GM12873 (cell line): Measurements from ENCODE around the gene SESN1.

ENCODE experiments used
- TF ChIP-seq, protein P1 (sequence below): IDR thresholded peaks from 2 replicates; pipeline ENCODE4 v1.5.1; 2012; ENCODE audit warnings: low read depth, mild to moderate bottlenecking, moderate library complexity, low read length, control low read depth; ENCODE audit not compliant: insufficient read depth; ENCODE audit errors: missing control alignments

Gene SESN1

DNA sequence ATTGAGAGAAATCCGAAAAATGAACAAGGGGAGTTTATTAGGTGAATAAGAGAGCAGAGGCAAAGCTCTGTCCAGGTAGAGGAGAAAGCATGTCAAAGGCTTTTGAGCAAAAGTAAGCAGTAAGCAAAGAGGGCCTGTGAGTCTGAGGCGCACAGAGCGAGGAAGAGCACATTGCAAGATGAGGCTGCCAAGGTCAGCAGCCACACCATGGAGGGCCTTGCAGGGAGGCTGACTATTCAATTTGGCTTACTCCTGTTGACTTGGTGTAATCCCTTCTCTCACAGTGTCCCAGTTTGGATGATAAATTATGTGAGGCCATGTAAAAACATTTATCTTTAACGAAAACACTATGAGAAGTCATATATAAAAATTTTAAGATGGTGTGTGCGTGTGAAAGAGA lies 32.4 kb downstream of the SESN1 start:
- TF ChIP-seq, protein P1, sequence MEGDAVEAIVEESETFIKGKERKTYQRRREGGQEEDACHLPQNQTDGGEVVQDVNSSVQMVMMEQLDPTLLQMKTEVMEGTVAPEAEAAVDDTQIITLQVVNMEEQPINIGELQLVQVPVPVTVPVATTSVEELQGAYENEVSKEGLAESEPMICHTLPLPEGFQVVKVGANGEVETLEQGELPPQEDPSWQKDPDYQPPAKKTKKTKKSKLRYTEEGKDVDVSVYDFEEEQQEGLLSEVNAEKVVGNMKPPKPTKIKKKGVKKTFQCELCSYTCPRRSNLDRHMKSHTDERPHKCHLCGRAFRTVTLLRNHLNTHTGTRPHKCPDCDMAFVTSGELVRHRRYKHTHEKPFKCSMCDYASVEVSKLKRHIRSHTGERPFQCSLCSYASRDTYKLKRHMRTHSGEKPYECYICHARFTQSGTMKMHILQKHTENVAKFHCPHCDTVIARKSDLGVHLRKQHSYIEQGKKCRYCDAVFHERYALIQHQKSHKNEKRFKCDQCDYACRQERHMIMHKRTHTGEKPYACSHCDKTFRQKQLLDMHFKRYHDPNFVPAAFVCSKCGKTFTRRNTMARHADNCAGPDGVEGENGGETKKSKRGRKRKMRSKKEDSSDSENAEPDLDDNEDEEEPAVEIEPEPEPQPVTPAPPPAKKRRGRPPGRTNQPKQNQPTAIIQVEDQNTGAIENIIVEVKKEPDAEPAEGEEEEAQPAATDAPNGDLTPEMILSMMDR = no peak

DNA sequence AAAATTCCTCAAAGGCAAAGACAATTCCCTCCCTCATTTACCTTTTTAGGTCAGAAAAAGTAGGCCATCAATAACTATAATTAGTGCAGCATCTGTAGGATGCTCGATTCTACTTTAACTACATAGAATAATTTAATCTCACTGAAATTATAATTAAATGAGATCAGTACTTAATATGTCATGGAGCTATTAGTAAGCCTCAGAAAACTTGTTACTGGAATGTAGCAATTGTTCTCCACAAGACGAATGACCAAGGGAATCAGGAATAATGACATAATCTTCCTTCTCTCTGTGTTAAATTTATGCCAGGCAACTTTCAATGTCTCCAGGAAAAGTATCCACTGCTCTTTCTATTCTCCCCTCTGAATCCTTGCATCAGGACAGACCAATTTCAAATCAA lies 34.1 kb downstream of the SESN1 start:
- TF ChIP-seq, protein P1 = no peak

DNA sequence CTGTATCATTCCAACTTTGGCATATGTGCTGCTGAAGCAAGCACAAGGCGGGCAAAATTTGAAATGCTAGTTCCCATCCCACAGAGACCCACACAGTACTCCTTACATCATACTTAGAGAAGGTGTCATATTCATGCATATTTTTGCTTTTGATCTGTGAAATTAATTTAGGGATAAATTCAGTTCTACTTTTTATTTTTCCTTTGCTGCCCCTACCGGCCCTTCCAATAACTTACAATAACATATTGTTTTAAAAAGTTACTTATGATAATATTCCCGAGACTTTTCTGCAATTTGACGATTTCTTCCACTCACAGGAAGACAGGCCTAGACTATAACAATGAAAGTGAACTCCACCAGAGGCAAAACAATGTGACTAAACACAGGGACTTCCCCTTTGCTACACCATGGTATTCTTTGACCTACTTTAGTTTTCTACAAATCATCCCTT lies 35.0 kb downstream of the SESN1 start:
- TF ChIP-seq, protein P1 = no peak

DNA sequence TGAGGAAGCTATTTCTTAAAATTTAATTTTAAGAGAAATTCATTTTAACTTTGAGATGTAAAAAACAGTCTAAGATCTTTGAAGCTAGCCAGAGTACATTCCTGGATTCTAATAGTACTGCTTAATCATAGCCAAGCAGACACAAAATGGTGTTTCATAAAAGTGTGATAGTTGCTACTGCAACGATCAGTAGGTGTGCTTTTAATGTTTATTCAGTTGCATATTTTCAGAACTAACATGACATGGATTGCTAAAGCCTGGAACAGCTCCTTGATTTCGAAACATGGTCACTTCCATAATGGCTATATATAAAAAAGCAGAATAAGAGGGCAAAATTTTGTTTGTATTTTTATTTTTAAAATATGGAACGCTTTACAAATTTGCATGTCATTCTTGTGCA lies 35.5 kb downstream of the SESN1 start:
- TF ChIP-seq, protein P1 = no peak

DNA sequence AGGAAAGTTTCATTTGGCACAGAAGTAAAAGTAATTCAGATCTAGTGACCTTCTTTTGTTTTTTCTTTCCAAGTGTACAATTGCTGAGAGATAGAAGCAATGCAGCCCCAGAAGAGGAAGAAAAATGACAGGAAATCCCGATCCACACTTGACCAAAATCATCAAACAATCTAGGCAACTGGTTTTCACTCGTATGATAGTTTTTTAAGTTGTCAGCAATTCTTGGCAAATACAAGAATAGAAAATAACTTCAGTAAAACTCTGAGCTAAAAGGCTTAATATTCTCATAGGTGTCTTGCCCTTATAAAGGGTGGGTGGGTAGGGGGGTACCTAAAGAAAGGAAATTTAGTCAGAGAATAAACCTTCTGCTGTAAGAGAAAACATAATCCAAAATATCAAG lies 36.0 kb downstream of the SESN1 start:
- TF ChIP-seq, protein P1 = no peak

DNA sequence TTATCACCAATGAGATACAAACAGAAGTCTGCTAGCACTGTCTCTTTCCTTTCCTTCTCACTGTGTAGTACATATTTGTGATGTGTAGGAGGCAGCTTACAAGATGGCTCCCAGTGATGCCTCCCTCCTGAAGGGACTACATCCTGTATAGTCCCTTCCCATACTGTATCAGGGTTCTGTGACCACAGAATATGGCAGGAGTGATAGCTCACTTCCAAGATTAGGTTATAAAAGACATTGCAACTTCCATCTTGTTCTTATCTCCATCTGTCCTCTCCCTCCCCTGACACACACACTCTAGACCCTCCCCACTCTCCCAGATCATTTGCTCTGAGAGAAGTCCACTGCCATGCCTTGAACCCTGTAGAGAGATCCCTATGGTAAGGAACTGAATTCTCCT lies 38.0 kb downstream of the SESN1 start:
- TF ChIP-seq, protein P1 = no peak

DNA sequence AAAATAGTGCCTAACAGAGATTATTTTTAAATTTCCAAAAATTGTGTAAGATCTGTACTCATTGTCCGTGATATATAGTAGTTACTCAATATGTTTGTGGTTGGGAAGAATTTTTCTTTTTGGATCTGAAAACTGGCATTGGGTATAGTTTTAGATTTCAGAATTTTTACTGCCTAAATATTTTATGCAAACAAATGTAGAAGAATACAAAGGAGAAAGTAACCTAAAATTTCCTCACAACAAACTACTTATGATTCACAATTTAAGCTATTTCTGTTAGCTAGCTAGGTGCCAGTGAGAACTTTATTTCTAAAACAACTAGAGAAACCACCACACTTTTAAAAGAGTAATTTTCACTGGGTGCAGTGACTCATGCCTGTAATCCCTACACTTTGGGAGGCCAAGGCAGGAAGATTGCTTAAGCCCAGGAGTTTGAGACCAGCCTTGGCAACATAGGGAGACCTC lies 38.8 kb downstream of the SESN1 start:
- TF ChIP-seq, protein P1 = no peak
